Bronchial epithelial cell (primary cell): ENCODE results near the gene NR3C1. TPM values are rescaled to one million over a fixed set of nuclear protein-coding genes. Genes with fewer than 3 reads are reported as not detected.
A peak's percentile ranks its signal among the peaks of the same experiment; 100 is the strongest.

Experiments
- DNase-seq: peaks from one replicate; pipeline ENCODE4 v3.0.0-alpha.2; 2010; ENCODE audit warnings: low read depth
- FAIRE-seq: peaks from 2 replicates; lab custom pipeline; 2011; peaks lifted over from hg19 to GRCh38; lab: Jason Lieb, UNC
- H3K27me3 ChIP-seq: 2 replicates; pipeline ENCODE4 v1.5.1; 2011; ENCODE audit warnings: low read length; ENCODE audit not compliant: control insufficient read depth, insufficient read depth
- H3K36me3 ChIP-seq: 2 replicates; pipeline ENCODE4 v1.5.1; 2011; ENCODE audit warnings: low read length; ENCODE audit not compliant: control insufficient read depth, insufficient read depth
- H3K4me3 ChIP-seq: 2 replicates; pipeline ENCODE4 v1.5.1; 2011; ENCODE audit warnings: mild to moderate bottlenecking, low read depth, low read length, control low read depth
- CTCF ChIP-seq: IDR thresholded peaks from 2 replicates; pipeline ENCODE4 v1.5.1; 2011; ENCODE audit warnings: mild to moderate bottlenecking, moderate library complexity, low read length, control low read depth, inconsistent platforms; ENCODE audit not compliant: insufficient read depth, severe bottlenecking
- total RNA-seq: library from RNA; depleted of rRNA; stranded (reverse); fragments of >200 nt; gene quantifications from 2 replicates; pipeline ENCODE4 v1.2.1, GENCODE V29; 2014

NR3C1 gene
- total RNA-seq, 1 donor from 2014 or later = 41.9 TPM

GRCh38 chr5:143263272-143263810, 140.1 kb downstream of the NR3C1 start:
- TF ChIP-seq CTCF = no peak
- H3K27me3 ChIP-seq = no peaks in the 10 kb centered on the region
- no peak overlapping the region for H3K4me3 ChIP-seq
- FAIRE-seq (no peak), DNase-seq (no peak)
- H3K36me3 ChIP-seq = no peaks in the 10 kb centered on the region

- DNase-seq = peak; percentile 92
- Histone ChIP-seq H3K4me3 (no peak overlapping the region), H3K27me3 (no peaks in the 10 kb centered on the region), H3K36me3 (no peaks in the 10 kb centered on the region)
- no peak for FAIRE-seq
- TF ChIP-seq CTCF = no peak
Observed at GRCh38 chr5:143262393-143263174, 140.9 kb downstream of the NR3C1 start.

- Histone ChIP-seq H3K4me3 (no peak overlapping the region), H3K36me3 (no peaks in the 10 kb centered on the region), H3K27me3 (no peaks in the 10 kb centered on the region)
- no peak for FAIRE-seq
- peak; percentile 95 for DNase-seq
- no peak for TF ChIP-seq CTCF
Observed at GRCh38 chr5:143261748-143262392, 141.6 kb downstream of the NR3C1 start.

- no peak for DNase-seq
- no peaks in the 10 kb centered on the region for H3K27me3 ChIP-seq
- H3K36me3 ChIP-seq = no peaks in the 10 kb centered on the region
- no peak for TF ChIP-seq CTCF
- no peak for FAIRE-seq
- no peak overlapping the region for H3K4me3 ChIP-seq
Observed at GRCh38 chr5:143259254-143259605, 144.3 kb downstream of the NR3C1 start.

- no peak for FAIRE-seq
- no peak overlapping the region for H3K4me3 ChIP-seq
- no peak for TF ChIP-seq CTCF
- peak; percentile 71 for DNase-seq
- H3K36me3 ChIP-seq = no peaks in the 10 kb centered on the region
- H3K27me3 ChIP-seq = no peaks in the 10 kb centered on the region
Observed at GRCh38 chr5:143258559-143259253, 144.8 kb downstream of the NR3C1 start.
